K562 (cell line): ENCODE results near the gene CA6. TPM values are rescaled to one million over a fixed set of nuclear protein-coding genes. Genes with fewer than 3 reads are reported as not detected.
"Not testable (repeated sequence)": the region's sequence is repeated elsewhere in the genome, so short reads cannot be mapped to it uniquely, and the experiment has no call there.

Experiments used
- ATAC-seq: fragments of 200-7000 bp; cut with Tn5 transposase; 3 replicates; pipeline ENCODE4 v1.9.1; 2020; ENCODE audit warnings: moderate library complexity
- BruUV-seq: library from RNA; stranded (reverse); fragments of 400-500 nt; replicated peaks from 2 replicates; lab custom pipeline; 2021; lab: Mats Ljungman, UMichigan
- CTCF ChIA-PET: fragments of 300-600 bp; formaldehyde crosslinking; extraction: SDS; loops from one replicate; lab custom pipeline; 2021; ENCODE audit warnings: low intra/inter-chr PET ratio; lab: Yijun Ruan, JAX
- POLR2A ChIA-PET: fragments of 300-600, 350-650 bp; sonication (Branson Sonifier 250); formaldehyde crosslinking; extraction: SDS; loops from one replicate; lab custom pipeline; 2021; ENCODE audit warnings: antibody characterized with exemption, inconsistent platforms; lab: Yijun Ruan, JAX
- DNase-seq, 4 experiments: peaks; one replicate each; pipeline versions ENCODE4 v3.0.0 to v3.0.0-alpha.2; 2011 to 2018; ENCODE audit warnings: low spot score in 3 of 4, mixed read lengths in 3 of 4; ENCODE audit errors: extremely low read depth in 1 of 4
- FAIRE-seq: peaks from 2 replicates; lab custom pipeline; 2011; peaks lifted over from hg19 to GRCh38; lab: Jason Lieb, UNC
- H2AFZ ChIP-seq: 2 replicates; pipeline ENCODE4 v1.6.0; 2011; ENCODE audit warnings: low read depth, low read length, control low read depth, inconsistent platforms
- H3K27ac ChIP-seq: fragments of 200-600 bp; 3 replicates; pipeline ENCODE4 v1.8.0; 2011; ENCODE audit warnings: low read depth, mild to moderate bottlenecking, control low read depth, inconsistent platforms, low read length, moderate library complexity, mixed read lengths; ENCODE audit errors: extremely low read depth
- H3K27me3 ChIP-seq, 2 experiments: fragments of 300-600 bp in 1 of 2; 2 replicates in 1 of 2; 3 replicates in 1 of 2; pipeline versions ENCODE4 v1.6.0 to v1.8.0; 2011; ENCODE audit warnings: inconsistent platforms in 2 of 2, low read length in 2 of 2, mild to moderate bottlenecking in 1 of 2, mixed read lengths in 1 of 2, moderate library complexity in 1 of 2; ENCODE audit not compliant: control insufficient read depth in 2 of 2, insufficient read depth in 2 of 2
- H3K36me3 ChIP-seq: fragments of 300-600 bp; 3 replicates; pipeline ENCODE4 v1.8.0; 2011; ENCODE audit warnings: mild to moderate bottlenecking, low read length, inconsistent platforms; ENCODE audit not compliant: control insufficient read depth, insufficient read depth
- H3K4me1 ChIP-seq, 2 experiments: fragments of 200-600 bp in 1 of 2; replicated peaks in 1 of 2; 2 replicates in 1 of 2; 3 replicates in 1 of 2; pipeline versions ENCODE4 v1.5.1 to v1.8.0; 2011; ENCODE audit warnings: inconsistent platforms in 2 of 2, low read length in 2 of 2, mild to moderate bottlenecking in 1 of 2, mixed read lengths in 1 of 2, moderate library complexity in 1 of 2; ENCODE audit not compliant: control insufficient read depth in 2 of 2, insufficient read depth in 2 of 2
- H3K4me2 ChIP-seq: 2 replicates; pipeline ENCODE4 v1.6.1; 2011; ENCODE audit warnings: low read length, control low read depth, inconsistent platforms, mixed read lengths; ENCODE audit not compliant: insufficient read depth
- H3K4me3 ChIP-seq: fragments of 200-600 bp; sonication (generic), shearing (Covaris generic); 2 replicates; pipeline ENCODE4 v1.5.1; 2016; ENCODE audit warnings: control low read depth, inconsistent platforms
- H3K79me2 ChIP-seq: fragments of 200-600 bp; 3 replicates; pipeline ENCODE4 v1.8.0; 2011; ENCODE audit warnings: low read length, inconsistent platforms; ENCODE audit not compliant: control insufficient read depth, insufficient read depth
- H3K9ac ChIP-seq, 2 experiments: 2 replicates each; pipeline versions ENCODE4 v1.6.0 to v1.6.1; 2011; ENCODE audit warnings: low read depth in 2 of 2, low read length in 2 of 2, control low read depth in 1 of 2, inconsistent platforms in 1 of 2, mild to moderate bottlenecking in 1 of 2, mixed read lengths in 1 of 2; ENCODE audit not compliant: insufficient read depth in 1 of 2
- H3K9me1 ChIP-seq: one replicate; pipeline ENCODE4 v1.6.0; 2011; ENCODE audit warnings: inconsistent platforms, mild to moderate bottlenecking, low read length, moderate library complexity; ENCODE audit not compliant: control insufficient read depth, insufficient read depth
- H3K9me3 ChIP-seq: replicated peaks from 2 replicates; pipeline ENCODE4 v1.5.1; 2011; ENCODE audit warnings: low read depth, low read length, inconsistent platforms; ENCODE audit not compliant: control insufficient read depth, insufficient read depth
- H4K20me1 ChIP-seq: replicated peaks from 2 replicates; pipeline ENCODE4 v1.6.1; 2011; ENCODE audit warnings: low read length, inconsistent platforms, mixed read lengths; ENCODE audit not compliant: control insufficient read depth, insufficient read depth
- ELF4 ChIP-seq: fragments of 450-650 bp; formaldehyde crosslinking; IDR thresholded peaks from 2 replicates; pipeline ENCODE4 v1.4.0; 2022; ENCODE audit warnings: missing genetic modification characterization
- FOSL1 ChIP-seq: fragments of 200-800 bp; sonication (Bioruptor generic); conservative IDR thresholded peaks from 2 replicates; pipeline ENCODE4 v1.6.1; 2016; ENCODE audit warnings: missing genetic modification characterization, missing compliant biosample characterization
- WGBS: fragments of 100-300 bp; shearing (Covaris generic); methylation state at CpG from one replicate; pipeline ENCODE4 v1.1.6; 2016; ENCODE audit warnings: low coverage, mixed read lengths; ENCODE audit not compliant: insufficient coverage; ENCODE audit errors: missing lambda C conversion rate; 5-methylcytosine and 5-hydroxymethylcytosine counted together
- in situ Hi-C: fragments of 300-500 bp; cut with MboI; formaldehyde crosslinking; loops from 4 replicates; pipeline ENCODE4 v1.15.0; 2018; ENCODE audit warnings: inconsistent platforms, mixed read lengths
- intact Hi-C: fragments of 100-400 bp; cut with micrococcal nuclease; formaldehyde crosslinking; loops from 2 replicates; pipeline ENCODE4 v1.14.2; 2022
- polyA plus RNA-seq, 8 experiments: library from polyadenylated mRNA; depleted of rRNA in 4 of 8; stranded (reverse) in 5 of 8; unstranded in 3 of 8; fragments of >200 nt; fragmentation: Nextera tagmentation in 2 of 8; fragmentation: Illumina TruSeq in 1 of 8; extraction: Ambion mirVana in 2 of 8; extraction: Trizol in 1 of 8; gene quantifications; 2 replicates each; pipeline versions ENCODE4 v1.2.1 to v1.2.3, GENCODE V29; 2011 to 2014; ENCODE audit warnings: inconsistent platforms in 1 of 8, missing spikeins in 1 of 8
- total RNA-seq, 7 experiments: library from RNA; depleted of rRNA in 6 of 7; stranded (reverse); fragments of >200 nt in 6 of 7; fragmentation: Illumina TruSeq in 2 of 7; extraction: Trizol in 2 of 7; gene quantifications; 2 replicates each; pipeline versions ENCODE4 v1.2.1 to v1.2.3, GENCODE V29; 2011 to 2021; ENCODE audit warnings: low replicate concordance in 1 of 7
- TF ChIP-seq, protein P1 (sequence below): fragments of 450-650 bp; formaldehyde crosslinking; IDR thresholded peaks from 2 replicates; pipeline ENCODE4 v1.4.0; 2022; ENCODE audit warnings: missing genetic modification characterization

The CA6 gene
- total and polyA plus RNA-seq, 9 of the 15 experiments (the other 6 are each of a cell fraction or from before 2014, with no cell fraction given) = not detected

DNA sequence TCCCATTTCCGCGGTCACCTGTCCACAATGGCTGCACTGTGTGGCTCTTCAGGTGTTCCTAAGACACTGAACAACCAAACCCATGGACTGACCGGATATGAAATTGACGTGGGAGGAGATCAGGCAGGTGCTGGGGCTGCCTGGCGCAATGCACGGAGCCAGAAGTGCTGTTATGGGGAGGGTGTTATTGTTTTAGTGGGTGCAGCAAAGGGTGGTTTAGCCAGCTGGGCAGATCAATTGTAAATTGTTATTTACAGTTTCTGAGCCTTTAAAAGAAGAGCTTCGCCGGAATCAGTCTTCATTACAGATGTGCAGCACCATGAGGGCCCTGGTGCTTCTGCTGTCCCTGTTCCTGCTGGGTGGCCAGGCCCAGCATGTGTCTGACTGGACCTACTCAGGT, at the start of gene CA6 (continued):
- TF ChIP-seq, protein P1, sequence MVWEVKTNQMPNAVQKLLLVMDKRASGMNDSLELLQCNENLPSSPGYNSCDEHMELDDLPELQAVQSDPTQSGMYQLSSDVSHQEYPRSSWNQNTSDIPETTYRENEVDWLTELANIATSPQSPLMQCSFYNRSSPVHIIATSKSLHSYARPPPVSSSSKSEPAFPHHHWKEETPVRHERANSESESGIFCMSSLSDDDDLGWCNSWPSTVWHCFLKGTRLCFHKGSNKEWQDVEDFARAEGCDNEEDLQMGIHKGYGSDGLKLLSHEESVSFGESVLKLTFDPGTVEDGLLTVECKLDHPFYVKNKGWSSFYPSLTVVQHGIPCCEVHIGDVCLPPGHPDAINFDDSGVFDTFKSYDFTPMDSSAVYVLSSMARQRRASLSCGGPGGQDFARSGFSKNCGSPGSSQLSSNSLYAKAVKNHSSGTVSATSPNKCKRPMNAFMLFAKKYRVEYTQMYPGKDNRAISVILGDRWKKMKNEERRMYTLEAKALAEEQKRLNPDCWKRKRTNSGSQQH (CRISPR knock-in tag) = no peak
- TF ChIP-seq ELF4 (CRISPR knock-in tag) = no peak

DNA sequence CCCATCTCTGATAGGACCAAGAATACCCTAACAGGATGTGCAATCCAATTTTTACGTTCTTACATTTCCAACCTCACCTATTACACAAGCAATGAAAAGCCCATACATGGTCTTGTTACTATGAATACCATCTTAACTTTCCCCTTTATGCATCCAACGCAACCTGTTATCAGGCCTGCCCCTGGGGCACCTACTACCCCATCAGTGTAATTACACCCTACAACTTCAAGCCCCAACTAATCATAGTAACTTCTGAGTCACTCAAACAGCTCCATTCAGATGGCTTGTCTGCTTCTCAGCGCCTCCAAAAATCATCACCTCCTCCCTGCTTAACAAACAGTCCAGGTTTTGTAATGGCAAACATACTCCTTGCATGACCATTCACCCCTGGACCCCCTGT, 48.9 kb upstream of the CA6 start:
- POLR2A ChIA-PET = interaction anchor here (1.2 to 1.3 kb wide), 2 partner anchors 11 to 18 kb away, joined by 3 read pairs; partner anchors contain the start of gene ENO1
- H3K27me3 ChIP-seq, H3K9me3 ChIP-seq, H3K79me2 ChIP-seq, H2AFZ ChIP-seq, H3K4me3 ChIP-seq, ATAC-seq, DNase-seq, BruUV-seq, CTCF ChIA-PET, H3K4me2 ChIP-seq, FAIRE-seq, in situ Hi-C loops, H4K20me1 ChIP-seq, intact Hi-C loops, H3K36me3 ChIP-seq, H3K27ac ChIP-seq, H3K9ac ChIP-seq, H3K9me1 ChIP-seq: not testable (repeated sequence)
- H3K4me1 ChIP-seq = peaks cover 12 to 16% of the 10 kb centered on the region in 2 experiments
- TF ChIP-seq FOSL1 (tag) = 0 out of 2 replicates have a peak, but pooled peaks have one; percentile 16
- WGBS = 15% methylated on average over 3 of the region's 3 CpGs
